ENCODE data around the gene HTR6.

DNA sequence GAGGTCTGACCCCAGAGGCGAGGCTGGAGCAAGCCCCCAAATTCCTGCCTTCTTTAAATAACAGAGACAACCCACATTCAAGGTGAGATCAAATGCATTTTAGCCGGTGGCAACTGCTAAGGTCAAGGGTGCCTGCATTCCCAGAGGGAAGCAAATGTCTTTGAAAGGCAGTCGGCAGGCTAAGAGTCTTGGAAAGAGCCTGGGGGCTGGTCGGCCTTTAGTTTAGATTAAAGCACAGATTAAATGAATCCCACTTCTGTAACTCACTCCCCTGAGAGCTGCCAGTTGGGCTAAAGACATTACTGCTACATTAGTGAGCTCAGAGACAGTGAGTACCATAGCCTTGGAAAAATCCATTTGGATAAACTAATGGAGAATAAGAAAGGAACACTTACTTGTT is 59.2 kb downstream of the HTR6 start:
- no peak for TF ChIP-seq CTCF (conservative IDR thresholded peaks at IDR 0.05)
- TF ChIP-seq EZH2 (IDR thresholded peaks at IDR 0.05; ENCODE audit: low read depth) = no peak

Data from PC-9 (cell line).